ENCODE measurements around the gene GSK3B.

GSK3B gene

DNA sequence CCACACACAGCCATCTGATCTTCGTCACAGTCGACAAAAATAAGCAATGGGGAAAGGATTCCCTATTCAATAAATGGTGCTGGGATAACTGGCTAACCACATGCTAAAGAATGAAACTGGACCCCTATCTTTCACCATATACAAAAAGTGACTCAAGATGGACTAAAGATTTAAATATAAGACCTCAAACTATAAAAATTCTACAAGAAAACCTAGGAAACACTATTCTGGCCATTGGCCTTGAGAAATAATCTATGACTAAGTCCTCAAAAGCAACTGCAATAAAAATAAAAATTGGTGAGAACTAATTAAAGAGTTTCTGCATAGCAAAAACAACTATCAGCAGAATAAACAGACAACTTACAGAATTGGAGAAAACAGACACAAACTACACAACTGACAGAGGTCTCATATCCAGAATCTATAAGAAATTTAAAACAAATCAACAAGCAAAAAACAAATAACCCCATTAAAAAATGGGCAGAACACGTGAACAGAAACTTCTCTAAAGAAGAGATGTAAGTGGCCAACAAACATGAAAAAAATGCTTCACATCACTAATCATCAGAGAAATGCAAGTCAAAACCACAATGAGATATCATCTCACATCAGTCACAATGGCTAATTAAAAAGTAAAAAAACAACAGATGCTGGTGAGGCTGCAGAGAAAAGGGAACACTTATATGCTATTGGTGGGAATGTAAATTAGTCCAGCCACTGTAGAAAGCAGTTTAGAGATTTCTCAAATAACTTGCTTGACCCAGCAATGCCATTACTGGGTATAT lies 208.3 kb downstream of the GSK3B start:
- Histone ChIP-seq H4K8ac (ENCODE audit: low read depth, low read length) (no peak overlapping the region), H3K27ac (replicated peaks; ENCODE audit: low read length) (no peak overlapping the region), H3K14ac (ENCODE audit: low read length) (no peak overlapping the region), H3K4me1 (ENCODE audit: control insufficient read depth in 2 of 2, insufficient read depth in 1 of 2, low read depth in 1 of 2, low read length in 2 of 2) (no peaks in the 10 kb centered on the region), H3K18ac (ENCODE audit: low read length) (no peak overlapping the region), H4K91ac (ENCODE audit: low read depth, low read length, poor library complexity) (no peak overlapping the region), H2BK120ac (ENCODE audit: low read depth, low read length) (no peak overlapping the region), H2AK5ac (ENCODE audit: low read depth, low read length) (no peak overlapping the region), H2BK12ac (ENCODE audit: low read length) (no peak overlapping the region), H3K79me1 (ENCODE audit: low read depth, low read length) (no peaks in the 10 kb centered on the region), H3K36me3 (replicated peaks in 1 of 2; ENCODE audit: control insufficient read depth in 2 of 2, insufficient read depth in 2 of 2, low read length in 2 of 2) (peaks cover 4 to 67% of the 10 kb centered on the region in 2 donors), H3K4ac (ENCODE audit: low read length) (no peak overlapping the region), H2BK5ac (ENCODE audit: low read length) (no peak overlapping the region), H3K27me3 (ENCODE audit: control insufficient read depth in 3 of 3, insufficient read depth in 3 of 3, low read depth in 1 of 3, low read length in 3 of 3) (no peaks in the 10 kb centered on the region), H3K9ac (ENCODE audit: low read depth, low read length, poor library complexity) (no peak overlapping the region), H3K9me3 (replicated peaks in 1 of 2; ENCODE audit: control insufficient read depth in 2 of 2, insufficient read depth in 1 of 2, low read depth in 1 of 2, low read length in 2 of 2) (peaks cover 0 to 24% of the 10 kb centered on the region in 2 donors), H2BK15ac (ENCODE audit: low read length) (no peak overlapping the region), H2AFZ (ENCODE audit: low read length) (no peak overlapping the region), H3K4me2 (ENCODE audit: insufficient read depth, low read length, poor library complexity, severe bottlenecking) (no peak overlapping the region), H3K4me3 (ENCODE audit: low read length in 2 of 2) (no peak overlapping the region), H3K23ac (ENCODE audit: low read depth, low read length, poor library complexity) (no peak overlapping the region)
- DNase-seq (ENCODE audit: low spot score), result no peak
- WGBS, 2 donors (ENCODE audit: extremely low coverage in 2 of 2, insufficient read length in 2 of 2, insufficient replicate concordance in 1 of 2), result no CpG with 5 or more reads among the region's 3 CpGs

DNA sequence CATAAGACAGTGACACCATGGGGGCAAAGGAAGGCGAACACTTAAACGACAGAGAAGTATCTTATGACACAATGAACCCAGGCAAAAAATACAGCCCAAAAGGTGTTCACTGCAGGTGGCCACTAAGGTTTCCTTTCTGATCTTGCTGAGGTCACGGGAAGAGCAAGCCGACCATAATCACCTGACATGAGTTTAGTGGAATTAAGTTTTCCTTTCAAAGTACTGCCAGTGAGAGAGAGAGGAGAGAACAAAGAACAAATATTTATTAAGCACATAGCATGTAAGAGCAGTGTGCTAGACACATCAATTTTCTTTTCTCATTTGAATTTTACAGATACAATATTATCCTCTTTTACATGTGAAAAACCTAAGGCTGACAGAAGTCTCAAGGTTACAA lies 210.1 kb downstream of the GSK3B start:
- no CpG with 5 or more reads among the region's 4 CpGs for WGBS, 2 donors (ENCODE audit: extremely low coverage in 2 of 2, insufficient read length in 2 of 2, insufficient replicate concordance in 1 of 2)

DNA sequence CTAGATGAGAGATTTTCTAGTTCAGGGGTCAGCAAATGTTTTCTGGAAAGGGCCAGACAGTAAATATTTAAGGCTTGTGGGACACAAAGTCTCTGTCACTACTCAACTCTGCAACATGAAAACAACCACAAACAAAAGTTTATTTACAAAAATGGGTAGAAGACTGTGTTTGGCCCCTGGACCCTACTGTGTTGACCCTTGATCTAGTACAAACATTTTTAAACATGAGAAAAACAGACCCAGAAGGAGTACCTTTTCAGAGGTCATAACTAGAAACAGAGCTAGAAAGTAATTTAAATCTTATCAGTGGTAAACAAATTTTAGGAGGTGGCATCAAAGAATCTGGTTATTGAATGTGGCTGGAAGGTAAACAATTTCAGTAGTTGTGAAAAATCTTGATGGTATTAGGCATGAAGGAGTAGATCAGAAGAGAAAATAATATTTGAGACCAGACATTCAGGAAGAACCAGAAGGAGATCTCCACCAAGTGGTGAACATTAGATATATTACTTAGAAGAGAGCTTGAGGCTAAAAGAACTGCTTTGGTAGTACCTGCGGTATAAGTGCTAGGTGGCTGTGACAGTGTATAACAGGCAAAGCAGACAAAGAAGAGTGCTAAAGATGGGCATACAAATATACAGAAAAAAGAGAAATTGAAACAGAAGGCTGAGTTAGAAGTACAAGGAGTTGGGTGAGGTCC lies 210.6 kb downstream of the GSK3B start:
- Histone ChIP-seq H3K4me1 (ENCODE audit: control insufficient read depth in 2 of 2, insufficient read depth in 1 of 2, low read depth in 1 of 2, low read length in 2 of 2) (no peaks in the 10 kb centered on the region), H4K91ac (ENCODE audit: low read depth, low read length, poor library complexity) (no peak overlapping the region), H2BK120ac (ENCODE audit: low read depth, low read length) (no peak overlapping the region), H2BK15ac (ENCODE audit: low read length) (no peak overlapping the region), H3K4ac (ENCODE audit: low read length) (no peak overlapping the region), H3K79me1 (ENCODE audit: low read depth, low read length) (no peaks in the 10 kb centered on the region), H3K27me3 (ENCODE audit: control insufficient read depth in 3 of 3, insufficient read depth in 3 of 3, low read depth in 1 of 3, low read length in 3 of 3) (no peaks in the 10 kb centered on the region), H3K4me2 (ENCODE audit: insufficient read depth, low read length, poor library complexity, severe bottlenecking) (no peak overlapping the region), H3K4me3 (ENCODE audit: low read length in 2 of 2) (no peak overlapping the region), H3K23ac (ENCODE audit: low read depth, low read length, poor library complexity) (no peak overlapping the region), H2BK5ac (ENCODE audit: low read length) (no peak overlapping the region), H2AFZ (ENCODE audit: low read length) (no peak overlapping the region), H4K8ac (ENCODE audit: low read depth, low read length) (no peak overlapping the region), H3K9me3 (replicated peaks in 1 of 2; ENCODE audit: control insufficient read depth in 2 of 2, insufficient read depth in 1 of 2, low read depth in 1 of 2, low read length in 2 of 2) (peaks cover 0 to 15% of the 10 kb centered on the region in 2 donors), H3K14ac (ENCODE audit: low read length) (no peak overlapping the region), H3K18ac (ENCODE audit: low read length) (no peak overlapping the region), H3K36me3 (replicated peaks in 1 of 2; ENCODE audit: control insufficient read depth in 2 of 2, insufficient read depth in 2 of 2, low read length in 2 of 2) (peaks cover 4 to 69% of the 10 kb centered on the region in 2 donors), H2AK5ac (ENCODE audit: low read depth, low read length) (no peak overlapping the region), H2BK12ac (ENCODE audit: low read length) (no peak overlapping the region), H3K9ac (ENCODE audit: low read depth, low read length, poor library complexity) (no peak overlapping the region), H3K27ac (replicated peaks; ENCODE audit: low read length) (no peak overlapping the region)
- DNase-seq (ENCODE audit: low spot score), result no peak
- WGBS, 2 donors (ENCODE audit: extremely low coverage in 2 of 2, insufficient read length in 2 of 2, insufficient replicate concordance in 1 of 2), result no CpG with 5 or more reads among the region's 1 CpG

More for the DNA sequence above, 210.1 kb downstream of the GSK3B start:
- Histone ChIP-seq H4K91ac (ENCODE audit: low read depth, low read length, poor library complexity) (no peak overlapping the region), H2BK5ac (ENCODE audit: low read length) (no peak overlapping the region), H2BK12ac (ENCODE audit: low read length) (no peak overlapping the region), H3K79me1 (ENCODE audit: low read depth, low read length) (no peaks in the 10 kb centered on the region), H3K36me3 (replicated peaks in 1 of 2; ENCODE audit: control insufficient read depth in 2 of 2, insufficient read depth in 2 of 2, low read length in 2 of 2) (peaks cover 4 to 71% of the 10 kb centered on the region in 2 donors), H3K4me2 (ENCODE audit: insufficient read depth, low read length, poor library complexity, severe bottlenecking) (no peak overlapping the region), H2BK15ac (ENCODE audit: low read length) (no peak overlapping the region), H3K27ac (replicated peaks; ENCODE audit: low read length) (no peak overlapping the region), H3K9ac (ENCODE audit: low read depth, low read length, poor library complexity) (no peak overlapping the region), H2BK120ac (ENCODE audit: low read depth, low read length) (no peak overlapping the region), H2AFZ (ENCODE audit: low read length) (no peak overlapping the region), H3K23ac (ENCODE audit: low read depth, low read length, poor library complexity) (no peak overlapping the region), H4K8ac (ENCODE audit: low read depth, low read length) (no peak overlapping the region), H3K4me1 (ENCODE audit: control insufficient read depth in 2 of 2, insufficient read depth in 1 of 2, low read depth in 1 of 2, low read length in 2 of 2) (no peaks in the 10 kb centered on the region), H3K14ac (ENCODE audit: low read length) (no peak overlapping the region), H2AK5ac (ENCODE audit: low read depth, low read length) (no peak overlapping the region), H3K27me3 (ENCODE audit: control insufficient read depth in 3 of 3, insufficient read depth in 3 of 3, low read depth in 1 of 3, low read length in 3 of 3) (no peaks in the 10 kb centered on the region), H3K18ac (ENCODE audit: low read length) (no peak overlapping the region), H3K9me3 (replicated peaks in 1 of 2; ENCODE audit: control insufficient read depth in 2 of 2, insufficient read depth in 1 of 2, low read depth in 1 of 2, low read length in 2 of 2) (peaks cover 0 to 19% of the 10 kb centered on the region in 2 donors), H3K4me3 (ENCODE audit: low read length in 2 of 2) (no peak overlapping the region), H3K4ac (ENCODE audit: low read length) (no peak overlapping the region)
- DNase-seq (ENCODE audit: low spot score), result no peak

DNA sequence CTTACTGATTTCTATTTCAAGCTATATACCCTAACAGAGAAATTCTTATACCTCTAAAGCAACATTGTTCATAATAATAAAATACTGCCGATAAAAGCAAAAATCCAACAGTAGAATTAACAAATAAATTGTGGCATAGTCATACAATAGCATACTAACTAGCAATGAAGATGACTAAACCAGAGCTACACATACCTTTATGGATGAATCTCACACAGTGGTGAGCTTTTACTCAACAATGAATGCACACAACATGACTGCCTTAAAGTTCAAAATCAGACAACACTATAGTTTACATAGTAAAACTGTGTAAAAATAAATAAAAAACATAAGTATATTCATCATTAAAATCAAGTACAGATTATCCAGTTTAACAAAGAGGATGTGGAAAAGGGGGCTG lies 213.3 kb downstream of the GSK3B start:
- no peak overlapping the region for H3K4ac ChIP-seq (ENCODE audit: low read length)
- no peak overlapping the region for H3K23ac ChIP-seq (ENCODE audit: low read depth, low read length, poor library complexity)
- H3K9me3 ChIP-seq (replicated peaks in 1 of 2; ENCODE audit: control insufficient read depth in 2 of 2, insufficient read depth in 1 of 2, low read depth in 1 of 2, low read length in 2 of 2), result peaks cover 0 to 6% of the 10 kb centered on the region in 2 donors
- H3K14ac ChIP-seq (ENCODE audit: low read length), result no peak overlapping the region
- no peak overlapping the region for H3K4me3 ChIP-seq (ENCODE audit: low read length in 2 of 2)
- no peak overlapping the region for H4K8ac ChIP-seq (ENCODE audit: low read depth, low read length)
- no peak overlapping the region for H3K9ac ChIP-seq (ENCODE audit: low read depth, low read length, poor library complexity)
- no peak overlapping the region for H3K4me2 ChIP-seq (ENCODE audit: insufficient read depth, low read length, poor library complexity, severe bottlenecking)
- H3K36me3 ChIP-seq (replicated peaks in 1 of 2; ENCODE audit: control insufficient read depth in 2 of 2, insufficient read depth in 2 of 2, low read length in 2 of 2), result peaks cover 4 to 80% of the 10 kb centered on the region in 2 donors
- H2AK5ac ChIP-seq (ENCODE audit: low read depth, low read length), result no peak overlapping the region
- H3K27ac ChIP-seq (replicated peaks; ENCODE audit: low read length), result no peak overlapping the region
- no peak overlapping the region for H2AFZ ChIP-seq (ENCODE audit: low read length)
- no peaks in the 10 kb centered on the region for H3K79me1 ChIP-seq (ENCODE audit: low read depth, low read length)
- no CpG with 5 or more reads among the region's 1 CpG for WGBS, 2 donors (ENCODE audit: extremely low coverage in 2 of 2, insufficient read length in 2 of 2, insufficient replicate concordance in 1 of 2)
- H2BK12ac ChIP-seq (ENCODE audit: low read length), result no peak overlapping the region
- H2BK120ac ChIP-seq (ENCODE audit: low read depth, low read length), result no peak overlapping the region
- DNase-seq (ENCODE audit: low spot score), result no peak
- no peak overlapping the region for H3K18ac ChIP-seq (ENCODE audit: low read length)
- no peak overlapping the region for H2BK5ac ChIP-seq (ENCODE audit: low read length)
- no peaks in the 10 kb centered on the region for H3K27me3 ChIP-seq (ENCODE audit: control insufficient read depth in 3 of 3, insufficient read depth in 3 of 3, low read depth in 1 of 3, low read length in 3 of 3)
- no peaks in the 10 kb centered on the region for H3K4me1 ChIP-seq (ENCODE audit: control insufficient read depth in 2 of 2, insufficient read depth in 1 of 2, low read depth in 1 of 2, low read length in 2 of 2)
- no peak overlapping the region for H4K91ac ChIP-seq (ENCODE audit: low read depth, low read length, poor library complexity)
- H2BK15ac ChIP-seq (ENCODE audit: low read length), result no peak overlapping the region
